ENCODE results near the gene UBAC2. TPM values are rescaled to one million over a fixed set of nuclear protein-coding genes. Genes with fewer than 3 reads are reported as not detected.

The UBAC2 gene
- total and polyA plus RNA-seq, 2 of the 8 experiments (the other 6 are each of a cell fraction or from before 2014, with no cell fraction given) = 75.9 to 76.9 TPM

DNA sequence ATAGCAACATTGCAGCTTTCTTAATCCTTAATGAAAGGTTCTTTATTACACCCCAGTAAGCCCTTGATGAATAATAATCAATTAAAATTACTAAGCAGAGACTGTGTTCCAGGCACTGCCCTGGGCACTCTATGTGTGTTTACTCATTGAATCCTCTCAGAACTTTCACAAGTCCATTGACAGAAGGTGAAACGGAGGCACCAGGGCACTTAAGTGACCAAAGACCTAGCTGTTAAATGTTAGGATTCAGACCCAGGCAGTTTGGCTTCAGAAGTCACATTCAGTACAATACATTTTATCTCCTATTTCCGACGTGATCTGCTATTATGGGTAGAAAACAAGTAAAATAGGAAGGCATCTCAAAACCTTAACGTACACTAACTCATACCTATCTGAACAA, 103.9 kb downstream of the UBAC2 start (continued):
- TF ChIP-seq, protein P1, sequence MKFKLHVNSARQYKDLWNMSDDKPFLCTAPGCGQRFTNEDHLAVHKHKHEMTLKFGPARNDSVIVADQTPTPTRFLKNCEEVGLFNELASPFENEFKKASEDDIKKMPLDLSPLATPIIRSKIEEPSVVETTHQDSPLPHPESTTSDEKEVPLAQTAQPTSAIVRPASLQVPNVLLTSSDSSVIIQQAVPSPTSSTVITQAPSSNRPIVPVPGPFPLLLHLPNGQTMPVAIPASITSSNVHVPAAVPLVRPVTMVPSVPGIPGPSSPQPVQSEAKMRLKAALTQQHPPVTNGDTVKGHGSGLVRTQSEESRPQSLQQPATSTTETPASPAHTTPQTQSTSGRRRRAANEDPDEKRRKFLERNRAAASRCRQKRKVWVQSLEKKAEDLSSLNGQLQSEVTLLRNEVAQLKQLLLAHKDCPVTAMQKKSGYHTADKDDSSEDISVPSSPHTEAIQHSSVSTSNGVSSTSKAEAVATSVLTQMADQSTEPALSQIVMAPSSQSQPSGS (IDR thresholded peaks at IDR 0.05; ENCODE audit: low read length) = no peak
- TF ChIP-seq GTF2F1 (IDR thresholded peaks at IDR 0.05; ENCODE audit: borderline replicate concordance, low read depth, low read length) (no peak), RAD21 (IDR thresholded peaks at IDR 0.05 in 1 of 2, conservative IDR thresholded peaks at IDR 0.05 in 1 of 2; ENCODE audit: low read depth in 2 of 2, low read length in 2 of 2) (no peak), RFX5 (IDR thresholded peaks at IDR 0.05; ENCODE audit: borderline replicate concordance, low read depth, low read length) (no peak), PHF8 (conservative IDR thresholded peaks at IDR 0.05; ENCODE audit: low read depth, low read length) (no peak), HDAC2 (IDR thresholded peaks at IDR 0.05; ENCODE audit: borderline replicate concordance in 1 of 2, low read depth in 2 of 2, low read length in 2 of 2) (no peak), YY1 (IDR thresholded peaks at IDR 0.05; ENCODE audit: low read depth, low read length) (no peak)
- TF ChIP-seq, protein P2, sequence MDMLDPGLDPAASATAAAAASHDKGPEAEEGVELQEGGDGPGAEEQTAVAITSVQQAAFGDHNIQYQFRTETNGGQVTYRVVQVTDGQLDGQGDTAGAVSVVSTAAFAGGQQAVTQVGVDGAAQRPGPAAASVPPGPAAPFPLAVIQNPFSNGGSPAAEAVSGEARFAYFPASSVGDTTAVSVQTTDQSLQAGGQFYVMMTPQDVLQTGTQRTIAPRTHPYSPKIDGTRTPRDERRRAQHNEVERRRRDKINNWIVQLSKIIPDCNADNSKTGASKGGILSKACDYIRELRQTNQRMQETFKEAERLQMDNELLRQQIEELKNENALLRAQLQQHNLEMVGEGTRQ (IDR thresholded peaks at IDR 0.05; ENCODE audit: low read length) = no peak
